ELF-1 (cell line): ENCODE results near the gene CCR4.
"Not testable (repeated sequence)": the region's sequence is repeated elsewhere in the genome, so short reads cannot be mapped to it uniquely, and the experiment has no call there.

Source experiments
- DNase-seq: peaks from one replicate; pipeline ENCODE4 v3.0.0-alpha.2; 2016; ENCODE audit warnings: low read depth, low spot score

CCR4 gene

GRCh38 chr3:32983124-32983523 lies 31.7 kb downstream of the CCR4 start:
- DNase-seq, result no peak

GRCh38 chr3:32984918-32985317 lies 33.5 kb downstream of the CCR4 start:
- not testable (repeated sequence) for DNase-seq

- DNase-seq, result no peak
These were observed 37.7 kb downstream of the CCR4 start for GRCh38 chr3:32989171-32989570.

GRCh38 chr3:32990116-32990515 lies 38.7 kb downstream of the CCR4 start:
- no peak for DNase-seq

GRCh38 chr3:32991781-32992180 lies 40.3 kb downstream of the CCR4 start:
- DNase-seq, result no peak

GRCh38 chr3:32992310-32992686 lies 40.9 kb downstream of the CCR4 start:
- no peak for DNase-seq

- no peak for DNase-seq
These were observed 42.6 kb downstream of the CCR4 start for GRCh38 chr3:32994045-32994444.

- DNase-seq, result no peak
These were observed 43.7 kb downstream of the CCR4 start for GRCh38 chr3:32995098-32995497.

- no peak for DNase-seq
These were observed 44.8 kb downstream of the CCR4 start for GRCh38 chr3:32996048-32996754.

- no peak for DNase-seq
These were observed 45.3 kb downstream of the CCR4 start for GRCh38 chr3:32996755-32997091.

- no peak for DNase-seq
These were observed 47.4 kb downstream of the CCR4 start for GRCh38 chr3:32998631-32999451.

GRCh38 chr3:33000691-33001385 lies 49.4 kb downstream of the CCR4 start:
- no peak for DNase-seq

GRCh38 chr3:33001889-33002288 lies 50.4 kb downstream of the CCR4 start:
- DNase-seq, result no peak

- DNase-seq, result no peak
These were observed 51.9 kb downstream of the CCR4 start for GRCh38 chr3:33003308-33003707.

- DNase-seq, result no peak
These were observed 52.8 kb downstream of the CCR4 start for GRCh38 chr3:33004205-33004604.

- DNase-seq, result no peak
These were observed 53.5 kb downstream of the CCR4 start for GRCh38 chr3:33004961-33005360.
